Endodermal cell (in vitro differentiated cells): ENCODE data around the gene BRK1. TPM values are rescaled to one million over a fixed set of nuclear protein-coding genes. Genes with fewer than 3 reads are reported as not detected.
A peak's percentile ranks its signal among the peaks of the same experiment; 100 is the strongest.
"Not testable (repeated sequence)": the region's sequence is repeated elsewhere in the genome, so short reads cannot be mapped to it uniquely, and the experiment has no call there.

Experiments used
- DNase-seq: peaks from one replicate; pipeline ENCODE4 v3.0.0-alpha.2; 2017
- H3K27ac ChIP-seq: 2 replicates; pipeline ENCODE4 v1.5.1; 2013; ENCODE audit warnings: mild to moderate bottlenecking, low read depth, low read length, moderate library complexity
- H3K27me3 ChIP-seq: 2 replicates; pipeline ENCODE4 v1.6.1; 2013; ENCODE audit warnings: mild to moderate bottlenecking, low read length, moderate library complexity; ENCODE audit not compliant: insufficient read depth, control insufficient read depth, poor library complexity, severe bottlenecking
- H3K36me3 ChIP-seq: 2 replicates; pipeline ENCODE4 v1.7.0; 2013; ENCODE audit warnings: mild to moderate bottlenecking, low read length, moderate library complexity; ENCODE audit not compliant: control insufficient read depth, insufficient read depth
- H3K4me1 ChIP-seq: one replicate; pipeline ENCODE4 v1.7.0; 2013; ENCODE audit warnings: low read length; ENCODE audit not compliant: control insufficient read depth, insufficient read depth
- H3K4me3 ChIP-seq: 2 replicates; pipeline ENCODE4 v1.5.1; 2013; ENCODE audit warnings: mild to moderate bottlenecking, low read length, moderate library complexity
- H3K9ac ChIP-seq: 2 replicates; pipeline ENCODE4 v1.6.1; 2013; ENCODE audit warnings: mild to moderate bottlenecking, low read length, moderate library complexity; ENCODE audit not compliant: poor library complexity, severe bottlenecking; ENCODE audit errors: extremely low read depth
- H3K9me3 ChIP-seq: 2 replicates; pipeline ENCODE4 v1.6.1; 2013; ENCODE audit warnings: mild to moderate bottlenecking, low read length, moderate library complexity; ENCODE audit not compliant: control insufficient read depth
- H3K27ac Mint-ChIP-seq: 2 replicates; pipeline ENCODE4 v1.8.0; 2020; ENCODE audit warnings: mixed read lengths
- H3K27me3 Mint-ChIP-seq: 2 replicates; pipeline ENCODE4 v1.8.0; 2021; ENCODE audit warnings: mild to moderate bottlenecking, mixed read lengths; ENCODE audit not compliant: insufficient read depth
- H3K36me3 Mint-ChIP-seq: 2 replicates; pipeline ENCODE4 v1.8.0; 2020; ENCODE audit warnings: low read depth, mixed read lengths
- H3K4me1 Mint-ChIP-seq: 2 replicates; pipeline ENCODE4 v1.8.0; 2020; ENCODE audit warnings: mixed read lengths
- H3K4me3 Mint-ChIP-seq: 2 replicates; pipeline ENCODE4 v1.8.0; 2020; ENCODE audit warnings: mild to moderate bottlenecking, moderate library complexity, mixed read lengths
- H3K9me3 Mint-ChIP-seq: 2 replicates; pipeline ENCODE4 v1.8.0; 2020; ENCODE audit warnings: mild to moderate bottlenecking, mixed read lengths
- CTCF ChIP-seq: fragments of 200-600 bp; sonication (generic); conservative IDR thresholded peaks from 2 replicates; pipeline ENCODE4 v1.5.0; 2021; ENCODE audit warnings: antibody characterized with exemption, mild to moderate bottlenecking
- WGBS, 2 experiments: methylation state at CpG; one replicate each; pipeline versions ENCODE4 v1.1.5 to v1.1.7; 2013; ENCODE audit warnings: missing lambda C conversion rate in 2 of 2, mixed read lengths in 1 of 2; ENCODE audit not compliant: insufficient coverage in 1 of 2, insufficient read length in 1 of 2; 5-methylcytosine and 5-hydroxymethylcytosine counted together
- long read RNA-seq, 4 experiments: library from polyadenylated mRNA in 2 of 4; library from RNA in 1 of 4; library from capped mRNA in 1 of 4; stranded (forward) in 3 of 4; unstranded in 1 of 4; transcript quantifications; one replicate each; pipeline ENCODE4 v2.0.0, GENCODE V29; 2020 to 2021; ENCODE audit warnings: inconsistent platforms in 1 of 4
- polyA plus RNA-seq, 2 experiments: library from polyadenylated mRNA; stranded (reverse); fragments of 50-300 nt; gene quantifications; one replicate each; pipeline ENCODE4 v1.2.3, GENCODE V29; 2013
- total RNA-seq, 2 donors: library from RNA; stranded (reverse); fragmentation: NEBNext Ultra II Directional in 1 of 2; extraction: Animal tissue kit (Norgen Biotek cat#: 25700) in 1 of 2; gene quantifications; 2 replicates in 1 of 2; 3 replicates in 1 of 2; pipeline ENCODE4 v1.2.1, GENCODE V29; 2021

Gene BRK1
- total RNA-seq = 100 to 1,000 TPM; 110 to 116 TPM
- polyA plus RNA-seq (2013, experiment 1 of 2) = 152 TPM
- 140 TPM for polyA plus RNA-seq (2013, experiment 2 of 2)
- long read RNA-seq, experiment 1, transcript BRK1-201 (3 exons, 1,233 nt) = major isoform, 76 of 107 reads
- long read RNA-seq, experiment 1, partial matches to known transcripts = 12 of 107 reads
- long read RNA-seq, experiment 1, other reads (novel, unspliced or antisense) = 19 of 107 reads
- long read RNA-seq, experiment 2, transcript BRK1-201 (3 exons, 1,233 nt) = major isoform, 91 of 105 reads
- long read RNA-seq, experiment 2, partial matches to known transcripts = 0 of 105 reads
- long read RNA-seq, experiment 2, other reads (novel, unspliced or antisense) = 14 of 105 reads
- long read RNA-seq, experiment 3, transcript BRK1-201 (3 exons, 1,233 nt) = major isoform, 189 of 202 reads
- long read RNA-seq, experiment 3, partial matches to known transcripts = 0 of 202 reads
- long read RNA-seq, experiment 3, other reads (novel, unspliced or antisense) = 13 of 202 reads
- long read RNA-seq, experiment 4, transcript BRK1-201 (3 exons, 1,233 nt) = major isoform, 403 of 458 reads
- long read RNA-seq, experiment 4, partial matches to known transcripts = 22 of 458 reads
- long read RNA-seq, experiment 4, other reads (novel, unspliced or antisense) = 33 of 458 reads

- DNase-seq = peak; percentile 95
- H3K27ac Mint-ChIP-seq = peak within 1 kb of the TSS; percentile 98
- Histone ChIP-seq H3K27ac (peak within 1 kb of the TSS; percentile 86), H3K4me1 (no peaks in the 10 kb centered on the region), H3K4me3 (peak within 1 kb of the TSS; percentile 93), H3K9ac (peak within 1 kb of the TSS; percentile 69), H3K36me3 (peaks cover 10% of the 10 kb centered on the region), H3K9me3 (no peaks in the 10 kb centered on the region), H3K27me3 (no peaks in the 10 kb centered on the region)
- WGBS, 2 experiments = 0 to 2% methylated on average over 41 to 54 of the region's 54 CpGs
- H3K27me3 Mint-ChIP-seq = no peaks in the 10 kb centered on the region
- H3K4me3 Mint-ChIP-seq = peak within 1 kb of the TSS; percentile 91
- H3K4me1 Mint-ChIP-seq = peaks cover 6% of the 10 kb centered on the region
- H3K9me3 Mint-ChIP-seq = no peaks in the 10 kb centered on the region
- TF ChIP-seq CTCF = no peak
- H3K36me3 Mint-ChIP-seq = peaks cover 13% of the 10 kb centered on the region
These were observed at the start of gene BRK1 for GRCh38 chr3:10115326-10116137. BRK1 (plus strand) TSS chr3:10115675; CDS start chr3:10115702, 27 bp downstream.

GRCh38 chr3:10070077-10070476 lies 45.4 kb upstream of the BRK1 start:
- H3K4me3 Mint-ChIP-seq, H3K4me3 ChIP-seq, H3K27me3 Mint-ChIP-seq, H3K9ac ChIP-seq, H3K4me1 ChIP-seq, H3K27ac Mint-ChIP-seq, H3K4me1 Mint-ChIP-seq, H3K27me3 ChIP-seq, DNase-seq, H3K27ac ChIP-seq: not testable (repeated sequence)
- H3K36me3 ChIP-seq = peaks cover 47% of the 10 kb centered on the region
- Mint-ChIP-seq H3K36me3 (peaks cover 68% of the 10 kb centered on the region), H3K9me3 (peaks cover 20% of the 10 kb centered on the region)
- H3K9me3 ChIP-seq = peaks cover 17% of the 10 kb centered on the region
- 96% methylated on average over 25 of the region's 33 CpGs; no CpG with 5 or more reads in 1 of the 2 experiments for WGBS, 2 experiments

- Mint-ChIP-seq H3K27ac (no peak overlapping the region), H3K9me3 (peaks cover 3% of the 10 kb centered on the region), H3K4me3 (no peak overlapping the region), H3K27me3 (no peaks in the 10 kb centered on the region), H3K4me1 (no peaks in the 10 kb centered on the region), H3K36me3 (peaks cover 61% of the 10 kb centered on the region)
- peaks cover 38% of the 10 kb centered on the region for H3K36me3 ChIP-seq
- no peaks in the 10 kb centered on the region for H3K4me1 ChIP-seq
- TF ChIP-seq CTCF = no peak
- DNase-seq = no peak
- no peaks in the 10 kb centered on the region for H3K9me3 ChIP-seq
- no peak overlapping the region for H3K9ac ChIP-seq
- H3K27ac ChIP-seq = no peak overlapping the region
- no peaks in the 10 kb centered on the region for H3K27me3 ChIP-seq
- H3K4me3 ChIP-seq = no peak overlapping the region
These were observed 40.8 kb upstream of the BRK1 start for GRCh38 chr3:10074666-10075065.
